IMR-90 (cell line): ENCODE measurements around the gene KCNT1. TPM values are rescaled to one million over a fixed set of nuclear protein-coding genes. Genes with fewer than 3 reads are reported as not detected.

ENCODE experiments used
- ATAC-seq: fragments of 200-7000 bp; cut with Tn5 transposase; 2 replicates; pipeline ENCODE4 v1.9.1; 2020; ENCODE audit warnings: low read depth, mild to moderate bottlenecking, moderate library complexity
- BruUV-seq: library from RNA; stranded (reverse); fragments of 400-500 nt; replicated peaks from 2 replicates; lab custom pipeline; 2021; lab: Mats Ljungman, UMichigan
- CTCF ChIA-PET: fragments of 300-600 bp; formaldehyde crosslinking; extraction: SDS; loops from one replicate; lab custom pipeline; 2021; ENCODE audit warnings: antibody characterized with exemption; lab: Yijun Ruan, JAX
- POLR2A ChIA-PET: fragments of 300-600 bp; sonication (Branson Sonifier 250); formaldehyde crosslinking; loops from one replicate; lab custom pipeline; 2022; ENCODE audit warnings: antibody characterized with exemption; ENCODE audit not compliant: unreplicated experiment; lab: Charles Lee
- DNase-seq: peaks from one replicate; pipeline ENCODE4 v3.0.0; 2013
- H2AFZ ChIP-seq: replicated peaks from 2 replicates; pipeline ENCODE3; 2013; ENCODE audit warnings: low read length, mild to moderate bottlenecking; ENCODE audit not compliant: poor library complexity
- H2AK5ac ChIP-seq: 2 replicates; pipeline ENCODE4 v1.6.1; 2013; ENCODE audit warnings: low read depth, low read length, inconsistent platforms
- H2AK9ac ChIP-seq: replicated peaks from 2 replicates; pipeline ENCODE3; 2013; ENCODE audit warnings: mild to moderate bottlenecking, low read depth, low read length, moderate library complexity; ENCODE audit not compliant: poor library complexity
- H2BK120ac ChIP-seq: 2 replicates; pipeline ENCODE4 v1.6.1; 2013; ENCODE audit warnings: low read depth, low read length, inconsistent platforms
- H2BK15ac ChIP-seq: 3 replicates; pipeline ENCODE4 v1.6.1; 2013; ENCODE audit warnings: low read depth, low read length, inconsistent platforms
- H2BK20ac ChIP-seq: 2 replicates; pipeline ENCODE4 v1.6.1; 2013; ENCODE audit warnings: low read depth, mild to moderate bottlenecking, inconsistent platforms, low read length, moderate library complexity
- H2BK5ac ChIP-seq: 2 replicates; pipeline ENCODE4 v1.6.1; 2013; ENCODE audit warnings: mild to moderate bottlenecking, low read depth, low read length, inconsistent platforms; ENCODE audit not compliant: poor library complexity, severe bottlenecking
- H3K14ac ChIP-seq: replicated peaks from 2 replicates; pipeline ENCODE4 v1.6.1; 2013; ENCODE audit warnings: low read depth, low read length, inconsistent platforms
- H3K18ac ChIP-seq: 2 replicates; pipeline ENCODE4 v1.6.1; 2013; ENCODE audit warnings: low read depth, low read length, control low read depth
- H3K23ac ChIP-seq: 2 replicates; pipeline ENCODE4 v1.6.1; 2013; ENCODE audit warnings: low read depth, low read length, inconsistent platforms
- H3K27ac ChIP-seq: 2 replicates; pipeline ENCODE4 v1.5.1; 2013; ENCODE audit warnings: mild to moderate bottlenecking, control low read depth, low read length; ENCODE audit not compliant: insufficient read depth
- H3K27me3 ChIP-seq: 2 replicates; pipeline ENCODE4 v1.6.1; 2013; ENCODE audit warnings: low read length; ENCODE audit not compliant: control insufficient read depth, insufficient read depth
- H3K36me3 ChIP-seq: 2 replicates; pipeline ENCODE4 v1.6.1; 2013; ENCODE audit warnings: low read length, mixed read lengths; ENCODE audit not compliant: control insufficient read depth, insufficient read depth
- H3K4ac ChIP-seq: 2 replicates; pipeline ENCODE4 v1.6.1; 2013; ENCODE audit warnings: low read depth, low read length, inconsistent platforms
- H3K4me1 ChIP-seq: 2 replicates; pipeline ENCODE4 v1.6.1; 2013; ENCODE audit warnings: low read length, mixed read lengths; ENCODE audit not compliant: control insufficient read depth, insufficient read depth
- H3K4me2 ChIP-seq: 2 replicates; pipeline ENCODE4 v1.6.1; 2013; ENCODE audit warnings: low read depth, mild to moderate bottlenecking, control low read depth, low read length, moderate library complexity
- H3K4me3 ChIP-seq: 2 replicates; pipeline ENCODE4 v1.5.1; 2013; ENCODE audit warnings: low read depth, mild to moderate bottlenecking, control low read depth, low read length, moderate library complexity; ENCODE audit not compliant: insufficient read depth
- H3K56ac ChIP-seq: 2 replicates; pipeline ENCODE4 v1.6.1; 2013; ENCODE audit warnings: low read length, inconsistent platforms; ENCODE audit not compliant: insufficient read depth; ENCODE audit errors: extremely low read depth
- H3K79me1 ChIP-seq, 2 experiments: 2 replicates each; pipeline ENCODE4 v1.6.1; 2013; ENCODE audit warnings: low read length in 2 of 2, inconsistent platforms in 1 of 2, low read depth in 1 of 2
- H3K9ac ChIP-seq: 2 replicates; pipeline ENCODE4 v1.6.1; 2013; ENCODE audit warnings: low read depth, low read length, control low read depth
- H3K9me1 ChIP-seq: 2 replicates; pipeline ENCODE4 v1.6.1; 2013; ENCODE audit warnings: low read length, inconsistent platforms; ENCODE audit not compliant: insufficient read depth
- H3K9me3 ChIP-seq: 2 replicates; pipeline ENCODE4 v1.6.1; 2013; ENCODE audit warnings: low read length; ENCODE audit not compliant: control insufficient read depth, insufficient read depth
- H4K20me1 ChIP-seq: 2 replicates; pipeline ENCODE4 v1.6.1; 2013; ENCODE audit warnings: low read length, inconsistent platforms; ENCODE audit not compliant: insufficient read depth
- H4K5ac ChIP-seq: 2 replicates; pipeline ENCODE4 v1.6.1; 2013; ENCODE audit warnings: mild to moderate bottlenecking, low read depth, low read length, control low read depth
- H4K8ac ChIP-seq, 2 experiments: 2 replicates each; pipeline ENCODE4 v1.6.1; 2013; ENCODE audit warnings: low read depth in 2 of 2, low read length in 2 of 2, control low read depth in 1 of 2, inconsistent platforms in 1 of 2
- H4K91ac ChIP-seq: 2 replicates; pipeline ENCODE4 v1.6.1; 2013; ENCODE audit warnings: low read depth, low read length, inconsistent platforms; ENCODE audit not compliant: insufficient read depth
- BHLHE40 ChIP-seq: fragments of 150-350 bp; IDR thresholded peaks from 2 replicates; pipeline ENCODE4 v1.6.1; 2016; ENCODE audit warnings: mild to moderate bottlenecking, low read depth, low read length
- CEBPB ChIP-seq: IDR thresholded peaks from 2 replicates; pipeline ENCODE4 v1.6.1; 2012; ENCODE audit warnings: low read depth, low read length, improper control_type of control experiment
- CHD1 ChIP-seq: IDR thresholded peaks from 2 replicates; pipeline ENCODE4 v1.6.1; 2012; ENCODE audit warnings: low read depth, low read length, improper control_type of control experiment
- CTCF ChIP-seq: conservative IDR thresholded peaks from 2 replicates; pipeline ENCODE4 v1.5.1; 2012; ENCODE audit warnings: mild to moderate bottlenecking, low read depth, low read length, improper control_type of control experiment
- FOS ChIP-seq: fragments of 150-350 bp; IDR thresholded peaks from 2 replicates; pipeline ENCODE4 v1.6.1; 2016; ENCODE audit warnings: low read depth, low read length
- MAFK ChIP-seq: IDR thresholded peaks from 2 replicates; pipeline ENCODE4 v1.6.1; 2012; ENCODE audit warnings: low read depth, low read length, improper control_type of control experiment
- MAZ ChIP-seq: IDR thresholded peaks from 2 replicates; pipeline ENCODE4 v1.6.1; 2012; ENCODE audit warnings: low read depth, mild to moderate bottlenecking, low read length, improper control_type of control experiment, moderate library complexity, borderline replicate concordance
- MXI1 ChIP-seq: IDR thresholded peaks from 2 replicates; pipeline ENCODE4 v1.6.1; 2012; ENCODE audit warnings: low read depth, mild to moderate bottlenecking, low read length, moderate library complexity, borderline replicate concordance
- NFE2L2 ChIP-seq: fragments of 150-350 bp; IDR thresholded peaks from 2 replicates; pipeline ENCODE4 v1.6.1; 2016; ENCODE audit warnings: low read depth, mild to moderate bottlenecking, low read length
- POLR2A ChIP-seq: IDR thresholded peaks from 2 replicates; pipeline ENCODE4 v1.6.1; 2012; ENCODE audit warnings: mild to moderate bottlenecking, low read depth, low read length
- RCOR1 ChIP-seq: IDR thresholded peaks from 2 replicates; pipeline ENCODE4 v1.6.1; 2012; ENCODE audit warnings: mild to moderate bottlenecking, low read length, improper control_type of control experiment; ENCODE audit not compliant: insufficient replicate concordance
- SMC3 ChIP-seq: fragments of 150-350 bp; IDR thresholded peaks from 2 replicates; pipeline ENCODE4 v1.6.1; 2016; ENCODE audit warnings: low read depth, mild to moderate bottlenecking, antibody characterized with exemption, low read length, moderate library complexity
- USF2 ChIP-seq: fragments of 150-350 bp; IDR thresholded peaks from 2 replicates; pipeline ENCODE4 v1.6.1; 2017; ENCODE audit warnings: mild to moderate bottlenecking, antibody characterized with exemption, low read length, low read depth
- WGBS, 2 experiments: methylation state at CpG; one replicate each; pipeline versions ENCODE4 v1.1.5 to v1.1.7; 2013; ENCODE audit warnings: missing lambda C conversion rate in 2 of 2; ENCODE audit not compliant: insufficient read length in 1 of 2; ENCODE audit errors: extremely low coverage in 2 of 2; 5-methylcytosine and 5-hydroxymethylcytosine counted together
- dilution Hi-C: fragments of 300-500 bp; cut with HindIII; formaldehyde crosslinking; loops from one replicate; pipeline ENCODE4 v1.14.3; 2018; ENCODE audit warnings: low sequenced_read_pairs; ENCODE audit not compliant: unreplicated experiment
- in situ Hi-C: fragments of 300-500 bp; cut with MboI; formaldehyde crosslinking; loops from 3 replicates; pipeline ENCODE4 v1.14.3; 2019; ENCODE audit warnings: low sequenced_read_pairs, inconsistent platforms, mixed read lengths
- intact Hi-C: fragments of 100-400 bp; cut with micrococcal nuclease; formaldehyde crosslinking; loops from 2 replicates; pipeline ENCODE4 v1.10.0; 2022
- polyA plus RNA-seq, 3 experiments: library from polyadenylated mRNA; depleted of rRNA; stranded (reverse); fragments of >200 nt; gene quantifications; 2 replicates each; pipeline ENCODE4 v1.2.3, GENCODE V29; 2012; ENCODE audit warnings: low replicate concordance in 1 of 3
- total RNA-seq: library from RNA; depleted of rRNA; stranded (reverse); fragments of >200 nt; gene quantifications from 2 replicates; pipeline ENCODE4 v1.2.3, GENCODE V29; 2012

The KCNT1 gene
- total and polyA plus RNA-seq, 2 of the 4 experiments (the other 2 are of a cell fraction): not detected

GRCh38 chr9:135772056-135772646 lies 70.2 kb downstream of the KCNT1 start:
- Histone ChIP-seq H4K8ac (no peak overlapping the region), H2BK20ac (no peak overlapping the region), H3K4me3 (no peak overlapping the region), H3K56ac (no peak overlapping the region), H3K9me3 (peaks cover 3% of the 10 kb centered on the region), H3K9me1 (peaks cover 5% of the 10 kb centered on the region; the same call in 1 of the 2 replicates), H3K36me3 (no peaks in the 10 kb centered on the region), H2BK15ac (no peak overlapping the region), H2BK5ac (no peak overlapping the region), H3K4me1 (no peaks in the 10 kb centered on the region), H3K27me3 (peaks cover 2% of the 10 kb centered on the region), H3K27ac (no peak overlapping the region), H4K20me1 (no peaks in the 10 kb centered on the region), H2BK120ac (no peak overlapping the region), H2AK5ac (no peak overlapping the region), H3K9ac (no peak overlapping the region), H3K4ac (no peak overlapping the region), H3K14ac (no peak overlapping the region), H3K4me2 (no peak overlapping the region), H4K5ac (no peak overlapping the region), H3K23ac (no peak overlapping the region), H3K18ac (no peak overlapping the region), H4K91ac (no peak overlapping the region), H2AK9ac (no peak overlapping the region), H3K79me1 (no peaks in the 10 kb centered on the region), H2AFZ (no peak overlapping the region)
- ChIA-PET CTCF (no interaction called here), POLR2A (no interaction called here)
- DNase-seq: no peak
- dilution Hi-C loops (no loop called here), intact Hi-C loops (no loop called here), in situ Hi-C loops (no loop called here)
- WGBS, 2 experiments: no CpG with 5 or more reads among the region's 13 CpGs
- no peak for ATAC-seq
- no TSS peak for BruUV-seq
- TF ChIP-seq MAZ: no peak
- TF ChIP-seq CEBPB: no peak
- no peak for TF ChIP-seq USF2
- TF ChIP-seq BHLHE40: no peak
- no peak for TF ChIP-seq NFE2L2
- TF ChIP-seq CTCF: no peak
- TF ChIP-seq FOS: no peak
- no peak for TF ChIP-seq SMC3
- no peak for TF ChIP-seq CHD1
- TF ChIP-seq MXI1: no peak
- TF ChIP-seq MAFK: no peak
- no peak for TF ChIP-seq POLR2A
- no peak for TF ChIP-seq RCOR1
